AG08396 (cell line): ENCODE results near the gene TAF4.

Source experiments
- DNase-seq: peaks from one replicate; pipeline ENCODE4 v3.0.0; 2012; ENCODE audit warnings: low spot score, mixed read lengths

Gene TAF4

DNA sequence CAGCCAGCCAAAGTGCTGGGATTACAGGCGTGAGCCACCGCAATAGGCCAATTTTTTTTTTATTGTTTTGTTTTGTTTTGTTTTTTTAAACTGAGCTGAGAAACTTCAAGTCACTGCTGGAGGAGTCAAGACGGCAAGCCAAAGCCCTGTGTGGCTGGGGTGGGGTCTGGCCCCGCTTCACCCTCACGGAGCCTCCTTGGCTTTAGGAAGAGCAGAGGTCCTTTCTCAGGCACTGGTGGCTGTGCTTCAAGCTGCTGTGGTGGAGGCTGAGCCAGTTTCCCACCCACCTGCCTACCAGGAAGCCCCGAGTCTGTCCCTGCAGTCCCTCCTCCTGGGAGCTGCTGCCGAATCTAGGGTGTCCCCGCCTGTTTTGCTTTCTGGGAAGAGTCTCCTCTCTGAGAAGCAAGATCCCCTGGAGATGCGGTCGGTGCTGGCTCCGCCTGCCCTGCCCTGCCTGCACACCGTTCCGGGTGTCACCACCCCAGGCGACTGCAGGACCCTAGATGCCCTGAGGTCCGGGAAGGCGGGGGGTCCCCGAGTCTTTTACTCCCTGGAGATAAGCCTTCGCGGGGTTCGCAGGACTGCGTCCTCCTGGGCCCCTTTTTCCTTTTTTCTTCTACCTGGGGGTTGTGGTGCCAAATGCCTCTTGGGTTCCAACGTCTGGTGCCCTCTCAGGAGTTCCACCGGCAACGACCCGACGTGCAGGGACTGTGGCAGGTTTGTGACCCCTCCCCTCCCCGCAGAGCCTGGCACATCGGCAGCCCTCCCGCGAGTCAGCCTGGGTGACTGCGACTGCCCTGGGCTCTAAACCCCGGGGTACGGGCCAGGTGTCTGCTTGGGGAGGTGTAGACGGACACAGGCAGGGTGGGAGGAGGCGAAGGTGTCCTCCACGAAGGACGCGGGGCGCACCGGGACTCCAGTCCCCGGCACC lies 100.7 kb downstream of the TAF4 start:
- no peak for DNase-seq

DNA sequence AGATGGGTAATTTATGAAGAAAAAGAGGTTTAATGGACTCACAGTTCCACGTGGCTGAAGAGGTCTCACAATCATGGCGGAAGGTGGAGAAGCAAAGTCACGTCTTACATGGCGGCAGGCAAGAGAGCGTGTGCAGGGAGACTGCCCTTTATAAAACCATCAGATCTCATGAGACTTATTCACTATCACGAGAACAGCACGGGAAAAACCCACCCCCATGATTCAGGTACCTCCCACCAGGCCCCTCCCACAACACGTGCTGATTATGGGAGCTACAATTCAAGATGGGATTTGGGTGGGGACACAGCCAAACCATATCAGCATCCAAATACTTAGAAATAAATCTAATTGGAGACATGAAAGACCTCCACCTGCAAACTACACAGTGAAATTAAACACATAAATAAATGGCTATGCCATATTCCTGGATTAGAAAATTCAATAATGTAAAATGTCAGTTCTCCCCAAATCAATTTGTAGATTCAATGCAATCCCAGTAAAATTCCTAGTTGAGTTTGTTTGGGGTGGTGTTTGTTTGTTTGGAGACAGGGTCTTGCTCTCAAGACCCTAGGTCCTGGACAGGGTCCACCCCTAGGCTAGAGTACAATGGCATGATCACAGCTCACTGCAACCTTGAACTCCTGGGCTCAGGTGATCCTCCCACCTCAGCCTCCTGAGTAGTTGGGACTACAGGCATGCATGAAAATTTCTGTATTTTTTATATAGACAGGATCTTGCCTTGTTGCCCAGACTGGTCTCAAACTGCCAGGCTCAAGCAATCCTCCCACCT lies 101.6 kb downstream of the TAF4 start:
- DNase-seq, result no peak

DNA sequence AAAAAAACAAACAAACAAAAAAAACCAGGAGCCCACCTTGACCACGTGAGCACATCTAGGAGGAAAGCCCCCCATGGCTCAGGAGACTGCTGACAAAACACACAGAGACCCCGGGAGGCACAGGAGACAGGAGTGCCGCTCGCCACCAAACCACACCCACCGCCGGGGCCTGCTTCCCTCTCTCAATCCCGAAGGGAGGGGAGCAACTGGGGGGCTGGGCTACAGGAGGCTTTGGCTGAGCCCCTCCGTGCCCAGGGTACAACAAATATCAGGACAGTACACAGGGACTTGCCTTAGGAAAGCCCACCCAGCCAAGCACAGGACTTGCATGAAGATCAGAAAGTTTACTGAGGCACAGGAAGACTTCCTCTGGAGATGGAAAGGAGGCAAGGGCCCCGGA lies 102.5 kb downstream of the TAF4 start:
- DNase-seq, result no peak

DNA sequence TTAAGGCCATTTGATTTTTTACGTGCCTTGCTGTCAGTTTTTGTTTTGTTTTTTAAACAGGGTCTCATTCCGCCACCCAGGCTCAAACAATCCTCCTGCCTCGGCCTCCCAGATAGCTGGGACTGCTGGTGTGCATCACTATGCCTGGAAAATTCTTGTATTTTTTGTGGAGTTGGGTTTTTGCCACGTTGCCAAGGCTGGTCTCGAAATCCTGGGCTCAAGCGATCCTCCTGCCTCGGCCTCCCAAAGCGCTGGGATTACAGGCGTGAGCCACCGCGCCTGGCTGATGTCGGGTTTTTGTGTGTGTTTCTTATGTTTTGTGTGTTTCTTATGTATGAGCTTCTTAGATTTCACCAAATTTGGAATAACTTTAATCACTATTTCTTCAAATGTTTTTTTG lies 104.8 kb downstream of the TAF4 start:
- no peak for DNase-seq

GRCh38 chr20:61958773-61959700 lies 106.6 kb downstream of the TAF4 start:
- DNase-seq, result no peak

DNA sequence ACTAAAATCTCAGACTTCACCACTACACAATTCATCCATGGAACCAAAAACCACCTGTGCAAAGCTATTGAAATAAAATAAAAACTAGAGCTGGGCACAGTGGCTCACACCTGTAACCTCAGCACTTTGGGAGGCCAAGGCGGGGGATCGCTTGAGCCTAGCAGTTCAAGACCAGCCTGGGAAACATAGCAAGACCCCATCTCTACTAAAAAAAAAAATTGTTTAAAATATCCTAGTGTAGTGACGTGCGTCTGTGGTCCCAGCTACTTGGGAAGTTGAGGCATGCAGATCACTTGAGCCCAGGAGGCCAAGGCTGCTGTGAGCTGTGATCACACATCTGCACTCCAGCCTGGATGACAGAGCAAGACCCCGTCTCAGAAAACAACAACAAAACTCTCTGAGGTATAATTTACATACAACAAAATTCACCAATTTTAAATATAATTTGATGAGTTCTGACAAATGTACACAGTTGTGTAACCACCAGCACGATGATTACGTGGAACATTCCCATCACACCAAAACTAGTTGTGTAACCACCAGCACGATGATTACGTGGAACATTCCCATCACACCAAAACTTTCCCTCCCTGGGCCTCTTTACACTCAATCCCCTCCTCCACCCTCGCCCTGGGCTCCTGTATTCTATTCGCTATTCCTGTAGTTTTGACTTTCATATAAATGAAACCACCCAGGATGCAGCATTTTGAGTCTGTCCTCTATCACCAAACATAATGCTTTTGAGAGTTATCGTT lies 107.5 kb downstream of the TAF4 start:
- DNase-seq, result no peak

DNA sequence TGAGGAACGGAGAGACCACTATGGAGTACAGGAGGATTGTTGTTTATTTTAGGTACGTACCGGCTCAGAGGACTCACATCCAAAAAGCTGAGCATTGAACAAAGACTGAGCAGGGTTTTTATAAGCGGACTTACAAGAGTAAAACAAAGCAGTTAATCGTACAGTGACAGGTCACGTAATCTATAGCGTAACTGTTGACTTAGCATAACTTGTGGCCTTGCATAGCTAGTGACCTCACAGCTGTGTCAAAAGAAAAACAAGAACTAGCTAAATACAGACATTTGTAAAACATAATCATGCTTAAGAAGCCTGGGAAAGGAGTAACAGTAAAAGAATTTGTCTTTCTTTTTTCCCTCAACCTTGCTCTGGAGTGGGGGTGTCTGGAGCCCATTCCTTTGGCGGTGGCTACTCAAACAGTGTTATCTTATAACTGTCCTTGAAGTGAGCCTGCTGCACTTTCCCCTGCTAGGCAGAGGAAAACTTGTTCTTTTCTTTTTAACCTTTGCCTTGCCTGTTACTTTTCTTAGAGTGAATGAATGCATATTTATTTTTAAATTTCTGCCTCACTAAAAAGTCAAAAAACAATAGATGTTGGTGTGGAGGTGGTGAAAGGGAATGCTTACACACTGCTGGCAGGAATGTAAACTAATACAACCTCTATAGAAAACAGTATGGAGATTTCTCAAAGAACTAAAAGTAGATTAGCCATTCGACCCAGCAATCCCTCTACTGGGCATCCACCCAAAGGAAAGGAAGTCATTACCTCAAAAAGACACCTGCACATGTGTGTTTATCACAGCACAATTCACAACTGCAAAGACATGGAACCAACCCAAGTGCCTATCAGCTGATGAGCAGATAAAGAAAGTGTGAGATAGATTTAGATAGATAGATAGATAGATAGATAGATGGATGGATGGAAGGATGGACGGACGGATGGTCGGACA lies 109.0 kb downstream of the TAF4 start:
- DNase-seq, result no peak

DNA sequence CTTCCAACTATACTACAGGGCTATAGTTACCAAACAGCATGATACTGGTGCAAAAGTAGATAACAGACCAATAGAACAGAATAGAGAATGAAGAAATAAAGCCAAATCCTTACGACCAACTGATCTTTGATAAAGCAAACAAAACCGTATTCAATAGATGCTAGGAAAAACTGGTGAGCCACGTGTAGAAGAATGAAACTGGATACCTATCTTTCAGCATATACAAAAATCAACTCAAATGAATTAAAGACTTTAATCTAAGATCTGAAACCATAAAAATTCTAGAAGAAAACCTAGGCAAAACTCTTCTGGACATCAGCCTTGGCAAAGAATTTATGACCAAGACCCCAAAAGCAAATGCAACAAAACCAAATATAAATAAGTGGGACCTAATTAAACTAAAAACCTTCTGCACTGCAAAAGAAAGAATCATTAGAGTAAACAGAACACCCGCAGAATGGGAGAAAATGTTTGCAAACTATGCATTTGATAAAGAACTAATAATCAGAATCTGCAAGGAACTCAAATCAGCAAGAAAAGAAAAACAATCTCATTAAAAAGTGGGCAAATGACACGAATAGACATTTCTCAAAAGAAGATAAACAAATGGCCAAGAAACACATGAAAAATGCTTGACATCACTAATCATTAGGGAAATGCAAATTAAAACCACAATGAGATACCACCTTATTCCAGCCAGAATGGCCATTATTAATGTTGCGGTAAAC lies 109.8 kb downstream of the TAF4 start:
- DNase-seq, result no peak

DNA sequence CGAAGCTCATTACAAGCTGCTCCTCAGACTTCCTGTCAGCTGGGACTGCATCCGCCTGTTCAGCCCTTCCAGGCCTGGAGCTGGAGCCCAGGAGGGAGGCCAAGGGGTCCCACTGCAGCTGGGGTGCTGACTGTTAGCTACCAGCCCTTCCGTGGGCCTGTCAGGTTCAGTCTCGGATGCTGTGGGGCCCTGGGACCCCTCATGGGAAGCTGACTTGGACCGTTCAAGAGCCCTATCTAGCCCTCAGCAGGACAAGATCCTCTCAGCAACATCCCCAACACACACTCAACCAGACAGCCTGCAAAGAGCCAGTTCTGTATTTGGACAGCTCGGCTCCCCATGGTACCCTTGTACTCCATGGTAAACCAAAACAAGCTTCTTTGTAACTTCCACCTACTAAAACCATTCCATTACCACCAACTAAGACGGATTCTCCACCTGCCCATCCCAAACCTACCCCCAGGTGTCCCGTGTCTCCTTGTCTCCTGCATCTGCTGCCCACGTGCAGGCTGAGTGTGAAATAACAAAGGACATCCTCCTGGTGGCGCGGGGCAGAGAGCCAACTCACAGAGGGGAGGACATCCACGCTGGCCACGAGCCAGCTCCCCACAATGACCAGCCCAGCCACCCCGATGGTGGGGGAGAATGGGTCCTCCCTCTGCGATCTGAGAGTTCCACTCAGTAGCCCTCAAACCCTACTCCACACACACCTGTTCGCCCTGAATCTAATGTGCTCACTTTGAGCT lies 111.2 kb downstream of the TAF4 start:
- DNase-seq, result no peak

- no peak for DNase-seq
These were observed 112.4 kb downstream of the TAF4 start for GRCh38 chr20:61953037-61954021.

DNA sequence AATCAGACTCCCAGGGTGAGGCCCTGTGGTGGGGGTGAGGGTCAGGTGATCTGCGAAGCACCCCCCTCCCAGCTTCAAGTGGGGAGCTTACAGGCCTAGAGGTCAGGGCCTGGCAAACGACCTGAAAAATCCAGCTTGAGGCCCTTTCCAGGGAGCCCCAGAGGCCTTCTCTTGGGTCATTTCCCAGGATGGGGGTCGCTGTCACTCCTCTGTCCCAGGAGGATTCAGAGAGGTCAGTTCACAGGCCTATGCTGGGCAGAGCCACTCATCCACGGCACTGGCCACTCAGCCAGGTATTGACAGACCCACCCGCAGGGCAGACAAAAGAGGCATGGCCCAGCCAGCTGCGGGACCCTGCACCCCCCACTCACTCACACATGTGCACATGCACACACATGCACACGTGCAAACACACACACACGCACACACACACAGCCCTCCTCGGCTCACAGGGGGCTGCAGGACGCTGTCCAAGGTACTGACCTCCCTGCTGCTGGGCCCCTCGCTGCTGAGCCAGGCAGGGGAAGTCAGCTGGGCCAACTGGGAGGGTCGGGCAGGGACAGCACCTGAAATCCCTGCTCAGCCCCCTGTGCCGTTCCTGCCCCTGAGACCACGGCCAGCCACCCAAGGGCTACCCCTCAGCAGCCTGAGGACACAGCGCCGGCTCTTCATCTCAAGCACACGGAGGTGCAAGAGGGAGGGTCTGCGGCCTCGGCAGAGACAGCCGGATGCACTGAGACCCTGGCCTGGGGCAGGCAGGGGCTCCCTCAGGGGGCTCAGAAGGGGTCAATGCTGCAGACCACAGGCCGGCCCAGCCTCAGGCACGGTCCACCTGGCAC lies 113.8 kb downstream of the TAF4 start:
- no peak for DNase-seq

- DNase-seq, result no peak
These were observed 115.0 kb downstream of the TAF4 start for GRCh38 chr20:61950641-61951071.

- DNase-seq, result no peak
These were observed 115.7 kb downstream of the TAF4 start for GRCh38 chr20:61949714-61950640.

- no peak for DNase-seq
These were observed 116.3 kb downstream of the TAF4 start for GRCh38 chr20:61949363-61949713.

- DNase-seq, result no peak
These were observed 116.9 kb downstream of the TAF4 start for GRCh38 chr20:61948586-61949362.
